Inflammatory macrophage treated with lipopolysaccharide for 1 hour (primary cell): ENCODE data around the gene ZNRF1.
A peak's percentile ranks its signal among the peaks of the same experiment; 100 is the strongest.
"Not testable (repeated sequence)": the region's sequence is repeated elsewhere in the genome, so short reads cannot be mapped to it uniquely, and the experiment has no call there.

ENCODE experiments used
- DNase-seq, 2 donors: peaks; one replicate each; pipeline ENCODE4 v3.0.0-alpha.2; 2020 to 2022

The ZNRF1 gene

GRCh38 chr16:75003931-75004330, 5.1 kb downstream of the ZNRF1 start:
- DNase-seq = no peak

GRCh38 chr16:75004460-75004859, 5.6 kb downstream of the ZNRF1 start:
- DNase-seq = no peak

- DNase-seq = no peak
Observed at GRCh38 chr16:75005697-75006096, 6.9 kb downstream of the ZNRF1 start.

GRCh38 chr16:75007443-75007842, 8.6 kb downstream of the ZNRF1 start:
- no peak for DNase-seq

DNA sequence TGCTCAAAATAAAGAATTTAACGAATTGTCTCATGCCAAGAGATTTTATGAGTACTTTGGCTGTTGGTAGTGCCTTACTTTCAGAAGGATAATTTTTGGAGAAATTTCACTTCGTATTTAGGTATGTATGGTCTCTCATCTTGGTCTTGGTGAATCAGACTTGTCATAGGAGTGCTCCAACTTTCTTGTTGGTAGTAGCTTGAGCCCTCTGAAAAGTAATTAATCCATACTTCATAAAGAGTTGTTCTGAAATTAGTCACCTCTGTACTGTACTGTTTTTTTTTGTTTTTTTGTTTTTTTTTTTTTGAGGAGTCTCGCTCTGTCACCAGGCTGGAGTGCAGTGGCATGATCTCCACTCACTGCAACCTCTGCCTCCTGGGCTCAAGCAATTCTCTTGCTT, 11.6 kb downstream of the ZNRF1 start:
- DNase-seq = no peak

GRCh38 chr16:75011634-75012307, 12.9 kb downstream of the ZNRF1 start:
- DNase-seq = peak; percentile 91 to 98

- DNase-seq = no peak
Observed at GRCh38 chr16:75012380-75013081, 13.7 kb downstream of the ZNRF1 start.

DNA sequence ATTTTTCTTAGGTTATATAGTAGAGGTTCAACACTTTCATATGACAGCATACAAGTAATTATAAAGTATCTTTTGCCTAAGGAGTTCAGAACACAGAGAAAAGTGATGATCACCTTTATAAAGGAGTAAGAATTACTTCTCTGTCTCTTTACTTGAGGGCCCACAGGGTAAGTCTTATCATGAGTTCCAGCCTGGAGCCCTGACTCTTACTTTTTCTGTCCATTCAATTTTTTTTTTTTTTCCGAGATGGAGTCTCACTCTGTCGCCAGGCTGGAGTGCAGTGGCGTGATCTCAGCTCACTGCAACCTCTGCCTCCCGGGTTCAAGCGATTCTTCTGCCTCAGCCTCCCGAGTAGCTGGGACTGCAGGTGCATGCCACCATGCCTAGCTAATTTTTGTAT, 14.3 kb downstream of the ZNRF1 start:
- DNase-seq = not testable (repeated sequence)

- DNase-seq = no peak
Observed at GRCh38 chr16:75014318-75014717, 15.5 kb downstream of the ZNRF1 start.

GRCh38 chr16:75016451-75017081, 17.7 kb downstream of the ZNRF1 start:
- not testable (repeated sequence) for DNase-seq

GRCh38 chr16:75017670-75018525, 19.1 kb downstream of the ZNRF1 start:
- no peak for DNase-seq

GRCh38 chr16:75019007-75019406, 20.2 kb downstream of the ZNRF1 start:
- no peak for DNase-seq

GRCh38 chr16:75019586-75019985, 20.8 kb downstream of the ZNRF1 start:
- no peak for DNase-seq

DNA sequence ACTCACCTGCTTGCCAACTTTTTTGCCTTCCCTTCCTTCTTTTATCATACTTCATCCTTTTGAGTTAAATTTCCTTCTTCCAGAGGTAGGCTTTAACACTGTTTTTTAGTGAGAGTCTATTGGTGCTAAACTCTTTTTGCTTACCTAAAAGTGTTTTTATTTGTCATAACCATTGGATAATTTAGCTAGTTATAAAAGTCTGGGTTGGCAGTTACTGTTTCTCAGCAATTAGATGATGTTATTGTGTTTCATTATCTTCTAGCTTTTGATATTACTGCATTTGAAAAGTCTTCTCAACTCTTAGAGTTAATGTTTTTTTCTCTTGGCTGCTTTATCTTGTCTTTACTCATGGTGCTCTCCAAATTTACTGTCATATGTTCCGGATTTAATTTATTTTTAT, 22.6 kb downstream of the ZNRF1 start:
- no peak for DNase-seq

GRCh38 chr16:75022567-75022966, 23.7 kb downstream of the ZNRF1 start:
- no peak for DNase-seq

- DNase-seq = peak; percentile 32 to 53
Observed at GRCh38 chr16:75023009-75023408, 24.2 kb downstream of the ZNRF1 start.

GRCh38 chr16:75024182-75024581, 25.4 kb downstream of the ZNRF1 start:
- no peak for DNase-seq

DNA sequence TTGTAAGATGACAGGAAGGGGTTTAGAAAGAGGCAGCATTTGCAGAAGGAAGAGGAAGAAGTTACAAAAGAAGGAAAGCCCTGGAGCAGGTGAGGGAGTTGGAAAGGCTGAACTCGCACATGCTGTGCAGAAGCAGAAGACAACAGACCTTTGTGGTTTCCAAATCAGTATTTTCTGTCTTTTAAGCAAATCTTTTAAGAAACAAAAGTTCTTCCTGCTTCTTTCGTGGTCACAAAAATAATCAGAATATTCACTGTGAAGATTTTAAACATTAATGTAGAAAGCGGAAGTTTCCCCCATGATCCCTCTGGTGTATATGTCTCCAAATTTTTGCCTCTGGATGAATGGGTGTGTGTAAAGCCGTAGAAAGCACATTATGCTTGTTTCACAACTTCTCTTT, 25.8 kb downstream of the ZNRF1 start:
- DNase-seq = peak; percentile 56 to 63

- DNase-seq = no peak
Observed at GRCh38 chr16:75025761-75026160, 26.9 kb downstream of the ZNRF1 start.

- not testable (repeated sequence) for DNase-seq
Observed at GRCh38 chr16:75026239-75026891, 27.5 kb downstream of the ZNRF1 start.

GRCh38 chr16:75026892-75027391, 28.1 kb downstream of the ZNRF1 start:
- DNase-seq = no peak

DNA sequence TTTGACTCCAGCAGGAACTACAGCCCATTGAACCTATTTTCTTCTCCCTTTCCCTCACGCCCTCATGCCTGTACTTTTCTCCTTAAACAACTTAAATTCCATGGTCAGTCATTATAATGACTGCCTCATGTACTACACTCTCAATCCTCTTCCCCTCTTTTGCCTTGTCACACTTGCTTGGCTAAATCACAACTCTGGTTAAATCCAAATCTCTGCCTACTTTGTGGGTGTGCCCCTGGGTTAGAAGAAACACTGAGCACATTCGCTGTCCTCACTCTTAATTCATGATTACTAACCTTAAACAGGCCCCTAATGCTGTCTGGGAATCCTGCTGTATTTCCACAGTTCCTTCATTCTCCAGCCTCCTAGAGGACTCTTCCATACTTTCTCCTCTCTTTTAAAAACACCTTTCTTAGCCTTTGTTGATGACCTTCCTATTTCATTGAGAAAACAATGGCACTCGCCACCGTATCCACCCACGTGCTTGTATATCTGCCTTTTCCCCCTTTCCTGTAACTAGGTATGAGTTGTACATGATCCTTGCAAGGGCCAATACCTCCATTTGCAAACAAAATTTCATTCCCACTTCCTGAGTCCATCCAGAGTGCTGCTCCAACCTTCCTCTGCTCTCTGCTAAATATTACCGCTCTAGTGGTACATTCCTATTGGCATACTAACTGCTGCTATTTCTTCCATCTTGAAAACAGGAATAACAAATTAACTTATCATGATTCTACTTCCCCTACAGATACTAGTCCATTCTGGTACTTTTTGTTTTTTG, 28.9 kb downstream of the ZNRF1 start:
- no peak for DNase-seq
